ENCODE results near the gene TSPO2.

The TSPO2 gene

DNA sequence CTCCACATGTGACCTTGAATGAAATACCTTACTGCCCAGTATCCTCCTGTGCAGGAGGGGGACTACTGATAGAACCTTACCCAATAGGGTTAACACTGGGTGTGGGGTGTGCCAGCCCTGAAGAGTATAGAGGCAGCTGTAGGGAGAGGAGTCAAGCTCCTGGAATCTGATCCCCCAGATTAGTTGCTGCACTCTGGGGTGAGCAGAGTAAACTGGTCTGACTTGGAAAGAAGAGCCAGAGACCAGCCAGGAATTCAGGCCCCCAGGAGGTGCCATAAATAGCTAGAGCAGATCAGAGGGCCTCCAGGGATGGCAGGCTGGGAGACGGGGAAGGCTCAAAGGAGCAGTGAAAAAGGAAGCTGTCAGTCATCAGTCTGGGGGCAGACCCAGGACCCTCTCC lies 7.3 kb downstream of the TSPO2 start:
- no peaks in the 10 kb centered on the region for H3K9me3 ChIP-seq (ENCODE audit: insufficient read depth, low read length)
- H3K27me3 ChIP-seq (ENCODE audit: low read length), result no peaks in the 10 kb centered on the region
- no peak for TF ChIP-seq CTCF (IDR thresholded peaks at IDR 0.05; ENCODE audit: insufficient read depth, low read length, poor library complexity, severe bottlenecking)
- no peak for TF ChIP-seq EZH2phosphoT487 (conservative IDR thresholded peaks at IDR 0.05; ENCODE audit: low read length)
- H3K79me2 ChIP-seq (ENCODE audit: insufficient read depth, low read length), result no peaks in the 10 kb centered on the region
- no peak overlapping the region for H2AFZ ChIP-seq (ENCODE audit: low read depth, low read length, severe bottlenecking)
- H3K9ac ChIP-seq (ENCODE audit: low read length), result no peak overlapping the region
- H3F3A ChIP-seq (ENCODE audit: insufficient read depth), result no peaks in the 10 kb centered on the region
- no peaks in the 10 kb centered on the region for H3K36me3 ChIP-seq (ENCODE audit: low read length)
- no peaks in the 10 kb centered on the region for H3K9me2 ChIP-seq (replicated peaks; ENCODE audit: insufficient read depth, low read length)
- no peak overlapping the region for H3K4me2 ChIP-seq (ENCODE audit: low read depth, low read length, poor library complexity, severe bottlenecking)
- no peaks in the 10 kb centered on the region for H4K20me1 ChIP-seq (ENCODE audit: low read depth, low read length)
- no peak overlapping the region for H3K27ac ChIP-seq (ENCODE audit: low read depth, low read length)
- no peak overlapping the region for H3K4me3 ChIP-seq (ENCODE audit: insufficient read depth, low read length, poor library complexity, severe bottlenecking)

DNA sequence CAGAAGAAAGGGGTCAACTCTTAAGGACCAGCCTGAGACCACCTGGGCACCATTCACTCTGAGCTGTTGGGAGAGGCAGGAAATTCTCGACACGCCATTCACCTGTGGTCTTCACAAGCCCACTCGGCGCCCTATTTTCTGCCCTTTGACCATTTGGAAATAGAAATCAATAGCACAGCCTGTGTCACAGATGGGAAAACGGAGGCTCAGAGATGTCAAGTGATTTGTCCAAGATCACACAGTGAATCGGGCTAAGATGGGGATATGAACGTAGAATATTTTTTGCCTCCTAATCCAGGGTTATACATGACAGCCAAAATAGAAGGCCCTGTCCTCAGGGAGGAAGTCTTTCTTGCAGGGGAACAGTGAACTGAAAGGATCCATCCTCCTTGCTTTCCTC lies 7.7 kb downstream of the TSPO2 start:
- no peak overlapping the region for H2AFZ ChIP-seq (ENCODE audit: low read depth, low read length, severe bottlenecking)
- H3K79me2 ChIP-seq (ENCODE audit: insufficient read depth, low read length), result no peaks in the 10 kb centered on the region
- H3K9me2 ChIP-seq (replicated peaks; ENCODE audit: insufficient read depth, low read length), result no peaks in the 10 kb centered on the region
- H3K27ac ChIP-seq (ENCODE audit: low read depth, low read length), result no peak overlapping the region
- no peaks in the 10 kb centered on the region for H3K27me3 ChIP-seq (ENCODE audit: low read length)
- H4K20me1 ChIP-seq (ENCODE audit: low read depth, low read length), result no peaks in the 10 kb centered on the region
- no peak overlapping the region for H3K4me3 ChIP-seq (ENCODE audit: insufficient read depth, low read length, poor library complexity, severe bottlenecking)
- H3K4me2 ChIP-seq (ENCODE audit: low read depth, low read length, poor library complexity, severe bottlenecking), result no peak overlapping the region
- no peaks in the 10 kb centered on the region for H3F3A ChIP-seq (ENCODE audit: insufficient read depth)
- no peak overlapping the region for H3K9ac ChIP-seq (ENCODE audit: low read length)
- no peaks in the 10 kb centered on the region for H3K36me3 ChIP-seq (ENCODE audit: low read length)
- no peaks in the 10 kb centered on the region for H3K9me3 ChIP-seq (ENCODE audit: insufficient read depth, low read length)
- TF ChIP-seq EZH2phosphoT487 (conservative IDR thresholded peaks at IDR 0.05; ENCODE audit: low read length) (no peak), CTCF (IDR thresholded peaks at IDR 0.05; ENCODE audit: insufficient read depth, low read length, poor library complexity, severe bottlenecking) (no peak)

DNA sequence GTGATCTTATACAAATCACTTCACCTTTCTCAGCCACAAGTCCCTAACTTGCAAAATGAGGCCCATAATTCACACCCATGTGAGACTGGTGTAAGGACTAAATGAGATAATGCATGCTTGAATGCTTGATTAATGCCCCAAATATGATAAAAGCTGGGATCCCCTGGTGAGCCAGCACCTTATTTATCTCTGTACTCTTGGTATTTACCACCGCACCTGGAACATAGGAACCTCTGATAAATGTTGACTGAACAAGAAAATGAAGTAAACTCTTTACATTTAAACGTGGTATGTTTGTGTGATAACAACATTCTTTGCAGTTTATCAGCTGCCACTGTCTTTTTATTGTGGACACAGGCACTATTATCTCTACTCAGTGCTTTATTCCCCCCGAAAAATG lies 8.3 kb downstream of the TSPO2 start:
- Histone ChIP-seq H4K20me1 (ENCODE audit: low read depth, low read length) (no peaks in the 10 kb centered on the region), H3K36me3 (ENCODE audit: low read length) (no peaks in the 10 kb centered on the region), H3K4me2 (ENCODE audit: low read depth, low read length, poor library complexity, severe bottlenecking) (no peak overlapping the region), H3K9ac (ENCODE audit: low read length) (no peak overlapping the region), H3K79me2 (ENCODE audit: insufficient read depth, low read length) (no peaks in the 10 kb centered on the region), H3K4me3 (ENCODE audit: insufficient read depth, low read length, poor library complexity, severe bottlenecking) (no peak overlapping the region), H3K27ac (ENCODE audit: low read depth, low read length) (no peak overlapping the region), H3K27me3 (ENCODE audit: low read length) (no peaks in the 10 kb centered on the region), H2AFZ (ENCODE audit: low read depth, low read length, severe bottlenecking) (no peak overlapping the region), H3K9me2 (replicated peaks; ENCODE audit: insufficient read depth, low read length) (no peaks in the 10 kb centered on the region), H3F3A (ENCODE audit: insufficient read depth) (no peaks in the 10 kb centered on the region), H3K9me3 (ENCODE audit: insufficient read depth, low read length) (no peaks in the 10 kb centered on the region)
- TF ChIP-seq CTCF (IDR thresholded peaks at IDR 0.05; ENCODE audit: insufficient read depth, low read length, poor library complexity, severe bottlenecking) (no peak), EZH2phosphoT487 (conservative IDR thresholded peaks at IDR 0.05; ENCODE audit: low read length) (no peak)
